22Rv1 (cell line): ENCODE data around the gene ATF6.

ENCODE experiments used
- CTCF ChIP-seq: fragments of 450-650 bp; IDR thresholded peaks from 2 replicates; pipeline ENCODE4 v1.5.1; 2017; ENCODE audit warnings: mild to moderate bottlenecking
- ZFX ChIP-seq: fragments of 450-650 bp; IDR thresholded peaks from 2 replicates; pipeline ENCODE4 v1.6.1; 2017; ENCODE audit warnings: antibody characterized with exemption, borderline replicate concordance

- TF ChIP-seq CTCF (no peak), ZFX (no peak)
Observed at GRCh38 chr1:161771161-161771560, 5.0 kb downstream of the ATF6 start.
